IMR-90 (cell line): ENCODE measurements around the gene NES. TPM values are rescaled to one million over a fixed set of nuclear protein-coding genes. Genes with fewer than 3 reads are reported as not detected.

ENCODE experiments used
- ATAC-seq: fragments of 200-7000 bp; cut with Tn5 transposase; 2 replicates; pipeline ENCODE4 v1.9.1; 2020; ENCODE audit warnings: low read depth, mild to moderate bottlenecking, moderate library complexity
- BruUV-seq: library from RNA; stranded (reverse); fragments of 400-500 nt; replicated peaks from 2 replicates; lab custom pipeline; 2021; lab: Mats Ljungman, UMichigan
- CTCF ChIA-PET: fragments of 300-600 bp; formaldehyde crosslinking; extraction: SDS; loops from one replicate; lab custom pipeline; 2021; ENCODE audit warnings: antibody characterized with exemption; lab: Yijun Ruan, JAX
- POLR2A ChIA-PET: fragments of 300-600 bp; sonication (Branson Sonifier 250); formaldehyde crosslinking; loops from one replicate; lab custom pipeline; 2022; ENCODE audit warnings: antibody characterized with exemption; ENCODE audit not compliant: unreplicated experiment; lab: Charles Lee
- DNase-seq: peaks from one replicate; pipeline ENCODE4 v3.0.0; 2013
- H2AFZ ChIP-seq: replicated peaks from 2 replicates; pipeline ENCODE3; 2013; ENCODE audit warnings: low read length, mild to moderate bottlenecking; ENCODE audit not compliant: poor library complexity
- H2AK5ac ChIP-seq: 2 replicates; pipeline ENCODE4 v1.6.1; 2013; ENCODE audit warnings: low read depth, low read length, inconsistent platforms
- H2AK9ac ChIP-seq: replicated peaks from 2 replicates; pipeline ENCODE3; 2013; ENCODE audit warnings: mild to moderate bottlenecking, low read depth, low read length, moderate library complexity; ENCODE audit not compliant: poor library complexity
- H2BK120ac ChIP-seq: 2 replicates; pipeline ENCODE4 v1.6.1; 2013; ENCODE audit warnings: low read depth, low read length, inconsistent platforms
- H2BK15ac ChIP-seq: 3 replicates; pipeline ENCODE4 v1.6.1; 2013; ENCODE audit warnings: low read depth, low read length, inconsistent platforms
- H2BK20ac ChIP-seq: 2 replicates; pipeline ENCODE4 v1.6.1; 2013; ENCODE audit warnings: low read depth, mild to moderate bottlenecking, inconsistent platforms, low read length, moderate library complexity
- H2BK5ac ChIP-seq: 2 replicates; pipeline ENCODE4 v1.6.1; 2013; ENCODE audit warnings: mild to moderate bottlenecking, low read depth, low read length, inconsistent platforms; ENCODE audit not compliant: poor library complexity, severe bottlenecking
- H3K14ac ChIP-seq: replicated peaks from 2 replicates; pipeline ENCODE4 v1.6.1; 2013; ENCODE audit warnings: low read depth, low read length, inconsistent platforms
- H3K18ac ChIP-seq: 2 replicates; pipeline ENCODE4 v1.6.1; 2013; ENCODE audit warnings: low read depth, low read length, control low read depth
- H3K23ac ChIP-seq: 2 replicates; pipeline ENCODE4 v1.6.1; 2013; ENCODE audit warnings: low read depth, low read length, inconsistent platforms
- H3K27ac ChIP-seq: 2 replicates; pipeline ENCODE4 v1.5.1; 2013; ENCODE audit warnings: mild to moderate bottlenecking, control low read depth, low read length; ENCODE audit not compliant: insufficient read depth
- H3K27me3 ChIP-seq: 2 replicates; pipeline ENCODE4 v1.6.1; 2013; ENCODE audit warnings: low read length; ENCODE audit not compliant: control insufficient read depth, insufficient read depth
- H3K36me3 ChIP-seq: 2 replicates; pipeline ENCODE4 v1.6.1; 2013; ENCODE audit warnings: low read length, mixed read lengths; ENCODE audit not compliant: control insufficient read depth, insufficient read depth
- H3K4ac ChIP-seq: 2 replicates; pipeline ENCODE4 v1.6.1; 2013; ENCODE audit warnings: low read depth, low read length, inconsistent platforms
- H3K4me1 ChIP-seq: 2 replicates; pipeline ENCODE4 v1.6.1; 2013; ENCODE audit warnings: low read length, mixed read lengths; ENCODE audit not compliant: control insufficient read depth, insufficient read depth
- H3K4me2 ChIP-seq: 2 replicates; pipeline ENCODE4 v1.6.1; 2013; ENCODE audit warnings: low read depth, mild to moderate bottlenecking, control low read depth, low read length, moderate library complexity
- H3K4me3 ChIP-seq: 2 replicates; pipeline ENCODE4 v1.5.1; 2013; ENCODE audit warnings: low read depth, mild to moderate bottlenecking, control low read depth, low read length, moderate library complexity; ENCODE audit not compliant: insufficient read depth
- H3K56ac ChIP-seq: 2 replicates; pipeline ENCODE4 v1.6.1; 2013; ENCODE audit warnings: low read length, inconsistent platforms; ENCODE audit not compliant: insufficient read depth; ENCODE audit errors: extremely low read depth
- H3K79me1 ChIP-seq, 2 experiments: 2 replicates each; pipeline ENCODE4 v1.6.1; 2013; ENCODE audit warnings: low read length in 2 of 2, inconsistent platforms in 1 of 2, low read depth in 1 of 2
- H3K9ac ChIP-seq: 2 replicates; pipeline ENCODE4 v1.6.1; 2013; ENCODE audit warnings: low read depth, low read length, control low read depth
- H3K9me1 ChIP-seq: 2 replicates; pipeline ENCODE4 v1.6.1; 2013; ENCODE audit warnings: low read length, inconsistent platforms; ENCODE audit not compliant: insufficient read depth
- H3K9me3 ChIP-seq: 2 replicates; pipeline ENCODE4 v1.6.1; 2013; ENCODE audit warnings: low read length; ENCODE audit not compliant: control insufficient read depth, insufficient read depth
- H4K20me1 ChIP-seq: 2 replicates; pipeline ENCODE4 v1.6.1; 2013; ENCODE audit warnings: low read length, inconsistent platforms; ENCODE audit not compliant: insufficient read depth
- H4K5ac ChIP-seq: 2 replicates; pipeline ENCODE4 v1.6.1; 2013; ENCODE audit warnings: mild to moderate bottlenecking, low read depth, low read length, control low read depth
- H4K8ac ChIP-seq, 2 experiments: 2 replicates each; pipeline ENCODE4 v1.6.1; 2013; ENCODE audit warnings: low read depth in 2 of 2, low read length in 2 of 2, control low read depth in 1 of 2, inconsistent platforms in 1 of 2
- H4K91ac ChIP-seq: 2 replicates; pipeline ENCODE4 v1.6.1; 2013; ENCODE audit warnings: low read depth, low read length, inconsistent platforms; ENCODE audit not compliant: insufficient read depth
- BHLHE40 ChIP-seq: fragments of 150-350 bp; IDR thresholded peaks from 2 replicates; pipeline ENCODE4 v1.6.1; 2016; ENCODE audit warnings: mild to moderate bottlenecking, low read depth, low read length
- CEBPB ChIP-seq: IDR thresholded peaks from 2 replicates; pipeline ENCODE4 v1.6.1; 2012; ENCODE audit warnings: low read depth, low read length, improper control_type of control experiment
- CHD1 ChIP-seq: IDR thresholded peaks from 2 replicates; pipeline ENCODE4 v1.6.1; 2012; ENCODE audit warnings: low read depth, low read length, improper control_type of control experiment
- FOS ChIP-seq: fragments of 150-350 bp; IDR thresholded peaks from 2 replicates; pipeline ENCODE4 v1.6.1; 2016; ENCODE audit warnings: low read depth, low read length
- MAFK ChIP-seq: IDR thresholded peaks from 2 replicates; pipeline ENCODE4 v1.6.1; 2012; ENCODE audit warnings: low read depth, low read length, improper control_type of control experiment
- MAZ ChIP-seq: IDR thresholded peaks from 2 replicates; pipeline ENCODE4 v1.6.1; 2012; ENCODE audit warnings: low read depth, mild to moderate bottlenecking, low read length, improper control_type of control experiment, moderate library complexity, borderline replicate concordance
- MXI1 ChIP-seq: IDR thresholded peaks from 2 replicates; pipeline ENCODE4 v1.6.1; 2012; ENCODE audit warnings: low read depth, mild to moderate bottlenecking, low read length, moderate library complexity, borderline replicate concordance
- NFE2L2 ChIP-seq: fragments of 150-350 bp; IDR thresholded peaks from 2 replicates; pipeline ENCODE4 v1.6.1; 2016; ENCODE audit warnings: low read depth, mild to moderate bottlenecking, low read length
- POLR2A ChIP-seq: IDR thresholded peaks from 2 replicates; pipeline ENCODE4 v1.6.1; 2012; ENCODE audit warnings: mild to moderate bottlenecking, low read depth, low read length
- RAD21 ChIP-seq: IDR thresholded peaks from 2 replicates; pipeline ENCODE4 v1.6.1; 2012; ENCODE audit warnings: low read length, improper control_type of control experiment
- RCOR1 ChIP-seq: IDR thresholded peaks from 2 replicates; pipeline ENCODE4 v1.6.1; 2012; ENCODE audit warnings: mild to moderate bottlenecking, low read length, improper control_type of control experiment; ENCODE audit not compliant: insufficient replicate concordance
- RFX5 ChIP-seq: IDR thresholded peaks from 2 replicates; pipeline ENCODE4 v1.8.0; 2012; ENCODE audit warnings: low read depth, mild to moderate bottlenecking, low read length, moderate library complexity
- SMC3 ChIP-seq: fragments of 150-350 bp; IDR thresholded peaks from 2 replicates; pipeline ENCODE4 v1.6.1; 2016; ENCODE audit warnings: low read depth, mild to moderate bottlenecking, antibody characterized with exemption, low read length, moderate library complexity
- WGBS, 2 experiments: methylation state at CpG; one replicate each; pipeline versions ENCODE4 v1.1.5 to v1.1.7; 2013; ENCODE audit warnings: missing lambda C conversion rate in 2 of 2; ENCODE audit not compliant: insufficient read length in 1 of 2; ENCODE audit errors: extremely low coverage in 2 of 2; 5-methylcytosine and 5-hydroxymethylcytosine counted together
- dilution Hi-C: fragments of 300-500 bp; cut with HindIII; formaldehyde crosslinking; loops from one replicate; pipeline ENCODE4 v1.14.3; 2018; ENCODE audit warnings: low sequenced_read_pairs; ENCODE audit not compliant: unreplicated experiment
- in situ Hi-C: fragments of 300-500 bp; cut with MboI; formaldehyde crosslinking; loops from 3 replicates; pipeline ENCODE4 v1.14.3; 2019; ENCODE audit warnings: low sequenced_read_pairs, inconsistent platforms, mixed read lengths
- intact Hi-C: fragments of 100-400 bp; cut with micrococcal nuclease; formaldehyde crosslinking; loops from 2 replicates; pipeline ENCODE4 v1.10.0; 2022
- polyA plus RNA-seq, 3 experiments: library from polyadenylated mRNA; depleted of rRNA; stranded (reverse); fragments of >200 nt; gene quantifications; 2 replicates each; pipeline ENCODE4 v1.2.3, GENCODE V29; 2012; ENCODE audit warnings: low replicate concordance in 1 of 3
- total RNA-seq: library from RNA; depleted of rRNA; stranded (reverse); fragments of >200 nt; gene quantifications from 2 replicates; pipeline ENCODE4 v1.2.3, GENCODE V29; 2012
- TF ChIP-seq, protein P1 (sequence below): fragments of 150-350 bp; IDR thresholded peaks from 2 replicates; pipeline ENCODE4 v1.6.1; 2016; ENCODE audit warnings: low read depth, mild to moderate bottlenecking, low read length, moderate library complexity, borderline replicate concordance

The NES gene
- total and polyA plus RNA-seq, 2 of the 4 experiments (the other 2 are of a cell fraction) = 25.3 to 40.1 TPM

GRCh38 chr1:156648951-156649350 lies 28.3 kb downstream of the NES start (continued):
- TF ChIP-seq BHLHE40 (no peak), FOS (no peak), CEBPB (no peak), MXI1 (no peak)
- TF ChIP-seq, protein P1, sequence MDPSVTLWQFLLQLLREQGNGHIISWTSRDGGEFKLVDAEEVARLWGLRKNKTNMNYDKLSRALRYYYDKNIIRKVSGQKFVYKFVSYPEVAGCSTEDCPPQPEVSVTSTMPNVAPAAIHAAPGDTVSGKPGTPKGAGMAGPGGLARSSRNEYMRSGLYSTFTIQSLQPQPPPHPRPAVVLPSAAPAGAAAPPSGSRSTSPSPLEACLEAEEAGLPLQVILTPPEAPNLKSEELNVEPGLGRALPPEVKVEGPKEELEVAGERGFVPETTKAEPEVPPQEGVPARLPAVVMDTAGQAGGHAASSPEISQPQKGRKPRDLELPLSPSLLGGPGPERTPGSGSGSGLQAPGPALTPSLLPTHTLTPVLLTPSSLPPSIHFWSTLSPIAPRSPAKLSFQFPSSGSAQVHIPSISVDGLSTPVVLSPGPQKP = no peak

DNA sequence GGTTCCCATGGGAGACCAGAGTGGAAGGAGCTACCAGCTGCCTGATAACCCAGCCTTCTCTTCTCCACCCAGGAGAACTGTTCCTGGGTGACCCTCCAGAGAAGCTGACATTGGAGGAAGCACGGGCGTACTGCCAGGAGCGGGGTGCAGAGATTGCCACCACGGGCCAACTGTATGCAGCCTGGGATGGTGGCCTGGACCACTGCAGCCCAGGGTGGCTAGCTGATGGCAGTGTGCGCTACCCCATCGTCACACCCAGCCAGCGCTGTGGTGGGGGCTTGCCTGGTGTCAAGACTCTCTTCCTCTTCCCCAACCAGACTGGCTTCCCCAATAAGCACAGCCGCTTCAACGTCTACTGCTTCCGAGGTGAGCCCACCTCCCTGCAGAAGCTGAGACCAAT lies 28.7 kb downstream of the NES start:
- Histone ChIP-seq H3K56ac (no peak overlapping the region), H2BK20ac (no peak overlapping the region), H3K27ac (no peak overlapping the region), H3K4me3 (no peak overlapping the region), H3K9ac (no peak overlapping the region), H2BK120ac (no peak overlapping the region), H3K27me3 (peaks cover 84% of the 10 kb centered on the region), H3K4ac (no peak overlapping the region), H3K18ac (no peak overlapping the region), H3K4me2 (no peak overlapping the region), H3K36me3 (no peaks in the 10 kb centered on the region), H3K14ac (no peak overlapping the region), H2BK5ac (no peak overlapping the region), H2AK9ac (peak overlapping the region; percentile 42), H4K5ac (no peak overlapping the region), H3K9me3 (0 out of 2 replicates have a peak, but pooled peaks cover 1% of the 10 kb centered on the region), H4K8ac (no peak overlapping the region), H2AFZ (no peak overlapping the region), H4K91ac (no peak overlapping the region), H4K20me1 (peaks cover 7% of the 10 kb centered on the region; the same call in 1 of the 2 replicates), H2BK15ac (no peak overlapping the region), H2AK5ac (no peak overlapping the region), H3K23ac (no peak overlapping the region), H3K79me1 (no peaks in the 10 kb centered on the region), H3K9me1 (no peaks in the 10 kb centered on the region), H3K4me1 (no peaks in the 10 kb centered on the region)
- ChIA-PET CTCF (no interaction called here), POLR2A (no interaction called here)
- intact Hi-C loops (no loop called here), dilution Hi-C loops (no loop called here), in situ Hi-C loops (no loop called here)
- WGBS, 2 experiments = 60% methylated on average over 1 of the region's 10 CpGs; no CpG with 5 or more reads in 1 of the 2 experiments
- no TSS peak for BruUV-seq
- no peak for ATAC-seq
- DNase-seq = no peak
- no peak for TF ChIP-seq FOS
- TF ChIP-seq, protein P1 = no peak
- TF ChIP-seq MAFK = no peak
- no peak for TF ChIP-seq POLR2A
- no peak for TF ChIP-seq NFE2L2
- no peak for TF ChIP-seq CHD1
- no peak for TF ChIP-seq MXI1
- no peak for TF ChIP-seq RAD21
- no peak for TF ChIP-seq CEBPB
- TF ChIP-seq MAZ = no peak
- no peak for TF ChIP-seq SMC3
- TF ChIP-seq BHLHE40 = no peak
- TF ChIP-seq RFX5 = no peak
- TF ChIP-seq RCOR1 = no peak
